B cell (primary cell): ENCODE measurements around the gene CERK. TPM values are rescaled to one million over a fixed set of nuclear protein-coding genes. Genes with fewer than 3 reads are reported as not detected.

Source experiments
- ATAC-seq: fragments of 200-7000 bp; cut with Tn5 transposase; one replicate; pipeline ENCODE4 v1.10.0; 2021; ENCODE audit warnings: low read depth, mild to moderate bottlenecking, moderate number of reproducible peaks, moderate library complexity
- CTCF ChIA-PET: fragments of 350-600 bp; sonication (Branson Sonifier 250); formaldehyde crosslinking; loops from one replicate; lab custom pipeline; 2021; ENCODE audit warnings: antibody characterized with exemption, inconsistent platforms; lab: Charles Lee
- POLR2A ChIA-PET: fragments of 350-600 bp; sonication (Branson Sonifier 250); formaldehyde crosslinking; loops from one replicate; lab custom pipeline; 2021; ENCODE audit warnings: antibody characterized with exemption; lab: Charles Lee
- DNase-seq: peaks from one replicate; pipeline ENCODE4 v3.0.0; 2013
- H2AFZ ChIP-seq: 2 replicates; pipeline ENCODE4 v1.6.1; 2012; ENCODE audit warnings: mild to moderate bottlenecking, low read depth, low read length; ENCODE audit not compliant: insufficient read depth, poor library complexity, severe bottlenecking
- H3K27ac ChIP-seq, 2 donors: 1 replicate in 1 of 2; 2 replicates in 1 of 2; pipeline ENCODE4 v1.5.1; 2012 to 2013; ENCODE audit warnings: low read length in 2 of 2, mild to moderate bottlenecking in 2 of 2, moderate library complexity in 1 of 2
- H3K27me3 ChIP-seq, 4 experiments: fragments of 200-600 bp in 1 of 4; sonication (generic) in 1 of 4; replicated peaks in 1 of 4; 1 replicate in 2 of 4; 2 replicates in 2 of 4; pipeline versions ENCODE4 v1.6.1 to v1.7.0; 2013 to 2016; ENCODE audit warnings: low read length in 3 of 4, mild to moderate bottlenecking in 2 of 4, mixed read lengths in 1 of 4, moderate library complexity in 1 of 4; ENCODE audit not compliant: insufficient read depth in 4 of 4, control insufficient read depth in 3 of 4; ENCODE audit errors: control extremely low read depth in 1 of 4
- H3K36me3 ChIP-seq, 2 experiments: replicated peaks in 1 of 2; 1 replicate in 1 of 2; 2 replicates in 1 of 2; pipeline versions ENCODE4 v1.6.1 to v1.7.1; 2013; ENCODE audit warnings: low read length in 1 of 2; ENCODE audit not compliant: insufficient read depth in 2 of 2, control insufficient read depth in 1 of 2; ENCODE audit errors: control extremely low read depth in 1 of 2, extremely low read depth in 1 of 2
- H3K4me1 ChIP-seq, 2 donors: fragments of 200-600 bp in 1 of 2; sonication (generic) in 1 of 2; 1 replicate in 1 of 2; 2 replicates in 1 of 2; pipeline versions ENCODE4 v1.5.1 to v1.6.1; 2013 to 2017; ENCODE audit warnings: low read length in 2 of 2; ENCODE audit not compliant: control insufficient read depth in 2 of 2, insufficient read depth in 2 of 2
- H3K4me2 ChIP-seq: replicated peaks from 2 replicates; pipeline ENCODE3; 2012; ENCODE audit warnings: mild to moderate bottlenecking, low read depth, low read length; ENCODE audit not compliant: poor library complexity, severe bottlenecking
- H3K4me3 ChIP-seq, 5 experiments: fragments of 200-600 bp in 1 of 5; sonication (generic) in 1 of 5; 1 replicate in 3 of 5; 2 replicates in 2 of 5; pipeline versions ENCODE4 v1.5.1 to v1.7.0; 2011 to 2016; ENCODE audit warnings: low read length in 4 of 5, mild to moderate bottlenecking in 4 of 5, low read depth in 2 of 5, control low read depth in 1 of 5, moderate library complexity in 1 of 5; ENCODE audit not compliant: insufficient read depth in 1 of 5; ENCODE audit errors: control extremely low read depth in 1 of 5, extremely low read depth in 1 of 5
- H3K79me2 ChIP-seq: fragments of 200-600 bp; sonication (generic); one replicate; pipeline ENCODE4 v1.6.0; 2016; ENCODE audit warnings: low read length; ENCODE audit not compliant: control insufficient read depth, insufficient read depth
- H3K9ac ChIP-seq: fragments of 200-600 bp; sonication (generic); 2 replicates; pipeline ENCODE4 v1.6.1; 2017; ENCODE audit warnings: mild to moderate bottlenecking, low read length, moderate library complexity
- H3K9me3 ChIP-seq, 3 donors: one replicate each; pipeline versions ENCODE4 v1.6.1 to v1.7.1; 2013; ENCODE audit warnings: low read length in 2 of 3; ENCODE audit not compliant: control insufficient read depth in 2 of 3, insufficient read depth in 1 of 3; ENCODE audit errors: control extremely low read depth in 1 of 3
- H4K20me1 ChIP-seq: 2 replicates; pipeline ENCODE4 v1.6.0; 2012; ENCODE audit warnings: mild to moderate bottlenecking, low read length; ENCODE audit not compliant: insufficient read depth, control insufficient read depth, poor library complexity, severe bottlenecking
- H3K27ac Mint-ChIP-seq: one replicate; pipeline ENCODE4 v1.8.0; 2021; ENCODE audit warnings: mixed read lengths
- H3K27me3 Mint-ChIP-seq: one replicate; pipeline ENCODE4 v1.8.0; 2021; ENCODE audit warnings: mixed read lengths
- H3K4me1 Mint-ChIP-seq: one replicate; pipeline ENCODE4 v1.8.0; 2021; ENCODE audit warnings: mixed read lengths
- H3K4me3 Mint-ChIP-seq: one replicate; pipeline ENCODE4 v1.8.0; 2021; ENCODE audit warnings: mixed read lengths
- H3K9me3 Mint-ChIP-seq: one replicate; pipeline ENCODE4 v1.8.0; 2022; ENCODE audit warnings: mixed read lengths; ENCODE audit not compliant: insufficient read depth
- EZH2 ChIP-seq: IDR thresholded peaks from 2 replicates; pipeline ENCODE4 v1.6.1; 2012; ENCODE audit warnings: borderline replicate concordance, low read depth, mild to moderate bottlenecking, moderate library complexity, low read length; ENCODE audit not compliant: insufficient read depth, poor library complexity, severe bottlenecking
- WGBS: methylation state at CpG from one replicate; pipeline ENCODE4 v1.1.5; 2013; ENCODE audit warnings: missing lambda C conversion rate; ENCODE audit not compliant: insufficient coverage; 5-methylcytosine and 5-hydroxymethylcytosine counted together
- intact Hi-C: fragments of 100-400 bp; cut with micrococcal nuclease; formaldehyde crosslinking; loops from one replicate; pipeline ENCODE4 v1.10.0; 2022
- polyA plus RNA-seq: library from polyadenylated mRNA; depleted of rRNA; stranded (reverse); fragments of >200 nt; gene quantifications from 2 replicates; pipeline ENCODE4 v1.2.3, GENCODE V29; 2012
- total RNA-seq, 2 donors: library from RNA; stranded (reverse); fragments of 120-200 nt in 1 of 2; gene quantifications; 1 replicate in 1 of 2; 2 replicates in 1 of 2; pipeline versions ENCODE4 v1.2.3 to v1.2.4, GENCODE V29; 2013 to 2022
- TF ChIP-seq, protein P1 (sequence below): fragments of 200-600 bp; IDR thresholded peaks from one replicate; pipeline ENCODE4 v1.8.0; 2022; ENCODE audit warnings: antibody characterized with exemption, mild to moderate bottlenecking

Gene CERK
- total and polyA plus RNA-seq, 2 donors (not counting 1 experiment from before 2014, with no cell fraction given), result 23.2 to 48.3 TPM

DNA sequence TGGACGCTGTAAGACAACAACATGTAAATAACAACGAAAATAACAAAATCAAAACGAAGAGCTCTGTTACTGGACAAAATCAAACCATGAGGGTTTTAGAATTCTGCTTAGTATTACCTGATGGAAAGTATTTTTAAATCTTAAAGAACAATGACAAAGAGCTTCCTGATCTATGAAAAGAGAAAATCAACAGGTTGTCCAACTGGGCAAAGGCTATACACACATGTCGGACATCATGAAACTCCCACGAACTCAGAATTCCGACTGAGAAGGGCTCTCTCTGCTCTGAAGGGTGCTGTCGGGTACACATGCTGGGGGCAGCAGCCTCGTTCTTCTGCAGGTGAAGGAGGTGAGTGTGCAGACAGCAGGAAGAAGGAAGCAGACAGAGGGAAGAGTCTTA, 25.8 kb downstream of the CERK start:
- 100% methylated on average over 5 of the region's 8 CpGs for WGBS
- CTCF ChIA-PET, result no interaction called here
- no peak overlapping the region for H3K4me3 Mint-ChIP-seq
- no peaks in the 10 kb centered on the region for H3K27me3 Mint-ChIP-seq
- peaks cover 37% of the 10 kb centered on the region for H4K20me1 ChIP-seq
- no peak overlapping the region for H3K4me3 ChIP-seq
- no peak overlapping the region for H3K27ac Mint-ChIP-seq
- no peaks in the 10 kb centered on the region for H3K27me3 ChIP-seq
- POLR2A ChIA-PET, result no interaction called here
- H3K27ac ChIP-seq, result no peak overlapping the region
- peaks cover 15 to 63% of the 10 kb centered on the region in 2 experiments for H3K36me3 ChIP-seq
- H3K4me1 ChIP-seq, result no peaks in the 10 kb centered on the region
- H3K9ac ChIP-seq, result no peak overlapping the region
- no peaks in the 10 kb centered on the region for H3K9me3 ChIP-seq
- DNase-seq (no peak), ATAC-seq (no peak)
- H3K9me3 Mint-ChIP-seq, result no peaks in the 10 kb centered on the region
- no peak overlapping the region for H3K4me2 ChIP-seq
- TF ChIP-seq, protein P1, sequence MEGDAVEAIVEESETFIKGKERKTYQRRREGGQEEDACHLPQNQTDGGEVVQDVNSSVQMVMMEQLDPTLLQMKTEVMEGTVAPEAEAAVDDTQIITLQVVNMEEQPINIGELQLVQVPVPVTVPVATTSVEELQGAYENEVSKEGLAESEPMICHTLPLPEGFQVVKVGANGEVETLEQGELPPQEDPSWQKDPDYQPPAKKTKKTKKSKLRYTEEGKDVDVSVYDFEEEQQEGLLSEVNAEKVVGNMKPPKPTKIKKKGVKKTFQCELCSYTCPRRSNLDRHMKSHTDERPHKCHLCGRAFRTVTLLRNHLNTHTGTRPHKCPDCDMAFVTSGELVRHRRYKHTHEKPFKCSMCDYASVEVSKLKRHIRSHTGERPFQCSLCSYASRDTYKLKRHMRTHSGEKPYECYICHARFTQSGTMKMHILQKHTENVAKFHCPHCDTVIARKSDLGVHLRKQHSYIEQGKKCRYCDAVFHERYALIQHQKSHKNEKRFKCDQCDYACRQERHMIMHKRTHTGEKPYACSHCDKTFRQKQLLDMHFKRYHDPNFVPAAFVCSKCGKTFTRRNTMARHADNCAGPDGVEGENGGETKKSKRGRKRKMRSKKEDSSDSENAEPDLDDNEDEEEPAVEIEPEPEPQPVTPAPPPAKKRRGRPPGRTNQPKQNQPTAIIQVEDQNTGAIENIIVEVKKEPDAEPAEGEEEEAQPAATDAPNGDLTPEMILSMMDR, result no peak
- no peak for TF ChIP-seq EZH2
- H2AFZ ChIP-seq, result no peak overlapping the region
- intact Hi-C loops, result no loop called here
- peaks cover 32% of the 10 kb centered on the region for H3K79me2 ChIP-seq
- H3K4me1 Mint-ChIP-seq, result no peaks in the 10 kb centered on the region

DNA sequence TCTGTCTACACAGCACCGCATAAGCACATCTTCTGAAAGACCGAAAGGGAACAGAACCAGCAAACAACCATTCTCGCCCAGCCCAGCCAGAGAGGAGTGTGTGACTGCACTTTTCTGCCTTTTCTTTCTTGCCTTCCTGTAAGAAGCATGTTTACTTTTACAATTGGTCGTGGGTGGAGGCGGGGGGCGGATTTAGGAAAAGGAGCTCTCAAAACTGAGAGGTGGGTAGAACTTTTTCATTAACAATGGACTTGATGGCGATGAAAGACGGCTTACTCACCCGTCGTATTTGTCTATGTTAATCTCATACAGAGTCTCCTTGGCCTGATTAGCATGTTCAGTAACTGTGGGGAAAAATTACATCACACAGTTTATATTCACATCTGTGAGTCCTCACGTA, 27.2 kb downstream of the CERK start:
- no peak overlapping the region for H2AFZ ChIP-seq
- H3K4me2 ChIP-seq, result no peak overlapping the region
- no peak overlapping the region for H3K27ac Mint-ChIP-seq
- intact Hi-C loops, result no loop called here
- TF ChIP-seq, protein P1, result no peak
- TF ChIP-seq EZH2, result no peak
- H3K79me2 ChIP-seq, result peaks cover 31% of the 10 kb centered on the region
- ChIA-PET POLR2A (no interaction called here), CTCF (no interaction called here)
- peaks cover 50% of the 10 kb centered on the region for H4K20me1 ChIP-seq
- ATAC-seq (no peak), DNase-seq (no peak)
- 100% methylated on average over 3 of the region's 11 CpGs for WGBS
- no peaks in the 10 kb centered on the region for H3K27me3 Mint-ChIP-seq
- H3K4me3 ChIP-seq, result no peak overlapping the region
- H3K36me3 ChIP-seq, result peaks cover 13 to 74% of the 10 kb centered on the region in 2 experiments
- no peak overlapping the region for H3K4me3 Mint-ChIP-seq
- H3K4me1 ChIP-seq, result no peaks in the 10 kb centered on the region
- H3K27ac ChIP-seq, result no peak overlapping the region
- no peaks in the 10 kb centered on the region for H3K9me3 Mint-ChIP-seq
- no peaks in the 10 kb centered on the region for H3K27me3 ChIP-seq
- H3K9ac ChIP-seq, result no peak overlapping the region
- no peaks in the 10 kb centered on the region for H3K4me1 Mint-ChIP-seq
- H3K9me3 ChIP-seq, result no peaks in the 10 kb centered on the region
